Chondrocyte (in vitro differentiated cells): ENCODE data around the gene PNP. TPM values are rescaled to one million over a fixed set of nuclear protein-coding genes. Genes with fewer than 3 reads are reported as not detected.

Experiments used
- DNase-seq: peaks from one replicate; pipeline ENCODE4 v3.0.0; 2021; ENCODE audit warnings: mixed read lengths, low spot score
- H3K27ac Mint-ChIP-seq: one replicate; pipeline ENCODE4 v1.8.0; 2021; ENCODE audit warnings: mild to moderate bottlenecking, moderate library complexity, mixed read lengths; ENCODE audit not compliant: unreplicated experiment
- H3K27me3 Mint-ChIP-seq: 2 replicates; pipeline ENCODE4 v1.8.0; 2021; ENCODE audit warnings: low read depth, mixed read lengths
- H3K36me3 Mint-ChIP-seq: 2 replicates; pipeline ENCODE4 v1.8.0; 2021; ENCODE audit warnings: low read depth, mixed read lengths
- H3K4me1 Mint-ChIP-seq: 2 replicates; pipeline ENCODE4 v1.8.0; 2021; ENCODE audit warnings: low read depth, mild to moderate bottlenecking, mixed read lengths
- H3K4me3 Mint-ChIP-seq: one replicate; pipeline ENCODE4 v1.8.0; 2021; ENCODE audit warnings: mild to moderate bottlenecking, moderate library complexity, mixed read lengths; ENCODE audit not compliant: unreplicated experiment
- H3K9me3 Mint-ChIP-seq: 2 replicates; pipeline ENCODE4 v1.8.0; 2021; ENCODE audit warnings: low read depth, mixed read lengths
- CTCF ChIP-seq: fragments of 200-600 bp; sonication (generic); IDR thresholded peaks from 2 replicates; pipeline ENCODE4 v1.5.0; 2021; ENCODE audit warnings: antibody characterized with exemption, mild to moderate bottlenecking, moderate library complexity
- total RNA-seq: library from RNA; stranded (reverse); gene quantifications from 3 replicates; pipeline ENCODE4 v1.2.1, GENCODE V29; 2021

The PNP gene
- total RNA-seq, 1 donor from 2014 or later, result 25.0 TPM

- TF ChIP-seq CTCF, result no peak
- Mint-ChIP-seq H3K4me3 (no peak overlapping the region), H3K4me1 (peaks cover 6% of the 10 kb centered on the region), H3K9me3 (peaks cover 3% of the 10 kb centered on the region), H3K27me3 (peaks cover 9% of the 10 kb centered on the region), H3K27ac (no peak overlapping the region), H3K36me3 (no peaks in the 10 kb centered on the region)
- DNase-seq, result no peak
These were observed 47.7 kb downstream of the PNP start for GRCh38 chr14:20516921-20517320.

- no peaks in the 10 kb centered on the region for H3K4me1 Mint-ChIP-seq
- TF ChIP-seq CTCF, result no peak
- H3K27me3 Mint-ChIP-seq, result peaks cover 16% of the 10 kb centered on the region
- H3K36me3 Mint-ChIP-seq, result no peaks in the 10 kb centered on the region
- H3K27ac Mint-ChIP-seq, result no peak overlapping the region
- no peak for DNase-seq
- H3K4me3 Mint-ChIP-seq, result no peak overlapping the region
- peaks cover 3% of the 10 kb centered on the region for H3K9me3 Mint-ChIP-seq
These were observed 53.1 kb downstream of the PNP start for GRCh38 chr14:20522332-20522731.

GRCh38 chr14:20524027-20524426 lies 54.8 kb downstream of the PNP start:
- peaks cover 3% of the 10 kb centered on the region for H3K9me3 Mint-ChIP-seq
- no peak overlapping the region for H3K27ac Mint-ChIP-seq
- H3K4me3 Mint-ChIP-seq, result no peak overlapping the region
- no peaks in the 10 kb centered on the region for H3K4me1 Mint-ChIP-seq
- TF ChIP-seq CTCF, result no peak
- H3K36me3 Mint-ChIP-seq, result no peaks in the 10 kb centered on the region
- H3K27me3 Mint-ChIP-seq, result peaks cover 24% of the 10 kb centered on the region
- DNase-seq, result no peak

Other genes starting within 250 kb of the PNP start
- not detected in 3 replicates for gene OR11H6, start 245.7 kb upstream of the PNP start, total RNA-seq
- gene OR11H7, start 240.4 kb upstream of the PNP start, total RNA-seq, result not detected in 3 replicates
- not detected in 3 replicates for gene OR11H4, start 230.1 kb upstream of the PNP start, total RNA-seq
- 16.3 to 29.5 TPM (median 17.3 TPM) in 3 replicates for gene TTC5, start 163.5 kb upstream of the PNP start, total RNA-seq
- gene CCNB1IP1, start 136.1 kb upstream of the PNP start, total RNA-seq, result 32.6 to 41.2 TPM (median 34.7 TPM) in 3 replicates
- 16.2 to 27.3 TPM (median 19.4 TPM) in 3 replicates for gene PARP2, start 125.8 kb upstream of the PNP start, total RNA-seq
- gene TEP1, start 55.9 kb upstream of the PNP start, total RNA-seq, result 19.2 to 32.7 TPM (median 22.8 TPM) in 3 replicates
- gene KLHL33, start 33.2 kb upstream of the PNP start, total RNA-seq, result not detected in 3 replicates
- 26.0 to 41.4 TPM (median 28.6 TPM) in 3 replicates for gene OSGEP, start 14.6 kb upstream of the PNP start, total RNA-seq
- 141 to 168 TPM (median 142 TPM) in 3 replicates for gene APEX1, start 14.2 kb upstream of the PNP start, total RNA-seq
- 31.0 to 36.9 TPM (median 32.0 TPM) in 3 replicates for gene PIP4P1, start 8.0 kb upstream of the PNP start, total RNA-seq
- 0.72 TPM in 1 of 3 replicates, not detected in the others for gene RNASE10, start 36.1 kb downstream of the PNP start, total RNA-seq
- not detected in 3 replicates for gene RNASE9, start 91.6 kb downstream of the PNP start, total RNA-seq
- gene RNASE11, start 118.6 kb downstream of the PNP start, total RNA-seq, result not detected in 3 replicates
- not detected in 3 replicates for gene RNASE12, start 122.0 kb downstream of the PNP start, total RNA-seq
- gene OR6S1, start 172.3 kb downstream of the PNP start, total RNA-seq, result not detected in 3 replicates
- 23.6 to 32.1 TPM (median 28.5 TPM) in 3 replicates for gene RNASE4, start 215.2 kb downstream of the PNP start, total RNA-seq
- gene ANG, start 219.4 kb downstream of the PNP start, total RNA-seq, result 7.3 to 10.2 TPM (median 9.1 TPM) in 3 replicates